ENCODE measurements around the gene UBXN7. TPM values are rescaled to one million over a fixed set of nuclear protein-coding genes. Genes with fewer than 3 reads are reported as not detected.

UBXN7 gene
- polyA plus RNA-seq, 1 donor from 2014 or later = 19.6 TPM

- Histone ChIP-seq H3K9me3 (ENCODE audit: low read length) (no peaks in the 10 kb centered on the region), H3K9me2 (ENCODE audit: insufficient read depth, low read length) (no peaks in the 10 kb centered on the region), H3K27me3 (ENCODE audit: insufficient read depth, low read depth, low read length) (no peaks in the 10 kb centered on the region), H3F3A (ENCODE audit: insufficient read depth, low read length, poor library complexity, severe bottlenecking) (no peaks in the 10 kb centered on the region), H3K9ac (ENCODE audit: low read length) (no peak overlapping the region), H3K4me2 (ENCODE audit: low read length) (no peak overlapping the region), H2AFZ (ENCODE audit: low read depth, low read length) (no peak overlapping the region), H4K20me1 (ENCODE audit: insufficient read depth) (no peaks in the 10 kb centered on the region), H3K27ac (ENCODE audit: low read length) (no peak overlapping the region), H3K79me2 (replicated peaks; ENCODE audit: insufficient read depth, low read length) (peaks cover 92% of the 10 kb centered on the region), H3K36me3 (ENCODE audit: insufficient read depth, low read length) (no peaks in the 10 kb centered on the region), H3K4me3 (ENCODE audit: low read length) (no peak overlapping the region)
- TF ChIP-seq POLR2AphosphoS5 (IDR thresholded peaks at IDR 0.05) = no peak
- no peak for TF ChIP-seq RAD21 (conservative IDR thresholded peaks at IDR 0.05)
- no peak for TF ChIP-seq SMC3 (conservative IDR thresholded peaks at IDR 0.05; ENCODE audit: poor library complexity)
- no peak for TF ChIP-seq TAF1 (IDR thresholded peaks at IDR 0.05; ENCODE audit: low read depth)
- no peak for TF ChIP-seq EP300 (conservative IDR thresholded peaks at IDR 0.05; ENCODE audit: poor library complexity, severe bottlenecking)
- no peak for TF ChIP-seq MXI1 (conservative IDR thresholded peaks at IDR 0.05; ENCODE audit: poor library complexity, severe bottlenecking)
Observed at GRCh38 chr3:196414469-196414868, 17.8 kb downstream of the UBXN7 start.

GRCh38 chr3:196412704-196413103 is 19.5 kb downstream of the UBXN7 start:
- Histone ChIP-seq H3K4me2 (ENCODE audit: low read length) (no peak overlapping the region), H3K27me3 (ENCODE audit: insufficient read depth, low read depth, low read length) (no peaks in the 10 kb centered on the region), H3K9ac (ENCODE audit: low read length) (no peak overlapping the region), H2AFZ (ENCODE audit: low read depth, low read length) (no peak overlapping the region), H4K20me1 (ENCODE audit: insufficient read depth) (no peaks in the 10 kb centered on the region), H3K9me2 (ENCODE audit: insufficient read depth, low read length) (no peaks in the 10 kb centered on the region), H3F3A (ENCODE audit: insufficient read depth, low read length, poor library complexity, severe bottlenecking) (peaks cover 10% of the 10 kb centered on the region), H3K79me2 (replicated peaks; ENCODE audit: insufficient read depth, low read length) (peaks cover 76% of the 10 kb centered on the region), H3K4me3 (ENCODE audit: low read length) (no peak overlapping the region), H3K27ac (ENCODE audit: low read length) (no peak overlapping the region), H3K36me3 (ENCODE audit: insufficient read depth, low read length) (no peaks in the 10 kb centered on the region), H3K9me3 (ENCODE audit: low read length) (no peaks in the 10 kb centered on the region)
- TF ChIP-seq SMC3 (conservative IDR thresholded peaks at IDR 0.05; ENCODE audit: poor library complexity) = no peak
- no peak for TF ChIP-seq POLR2AphosphoS5 (IDR thresholded peaks at IDR 0.05)
- TF ChIP-seq RAD21 (conservative IDR thresholded peaks at IDR 0.05) = no peak
- TF ChIP-seq TAF1 (IDR thresholded peaks at IDR 0.05; ENCODE audit: low read depth) = no peak
- TF ChIP-seq MXI1 (conservative IDR thresholded peaks at IDR 0.05; ENCODE audit: poor library complexity, severe bottlenecking) = no peak
- TF ChIP-seq CTCF (IDR thresholded peaks at IDR 0.05; ENCODE audit: poor library complexity, severe bottlenecking) = no peak
- no peak for TF ChIP-seq REST (IDR thresholded peaks at IDR 0.05; ENCODE audit: borderline replicate concordance)
- TF ChIP-seq EP300 (conservative IDR thresholded peaks at IDR 0.05; ENCODE audit: poor library complexity, severe bottlenecking) = no peak
- no peak for TF ChIP-seq EZH2 (IDR thresholded peaks at IDR 0.05; ENCODE audit: borderline replicate concordance, insufficient read depth, low read length, poor library complexity, severe bottlenecking)
